HS-27A (cell line): ENCODE data around the gene SPRR3.

Experiments
- DNase-seq: peaks from one replicate; pipeline ENCODE4 v3.0.0-alpha.2; 2012; ENCODE audit warnings: low read depth, missing footprints

Gene SPRR3

GRCh38 chr1:153001382-153001781, at the start of gene SPRR3:
Gene SPRR3 (plus strand): TSS chr1:153001749. CDS start chr1:153003021, 1,272 bp downstream.
- DNase-seq, result no peak

- DNase-seq, result no peak
Observed at GRCh38 chr1:152953761-152954160, 47.8 kb upstream of the SPRR3 start.

- DNase-seq, result no peak
Observed at GRCh38 chr1:152954436-152954835, 47.1 kb upstream of the SPRR3 start.

GRCh38 chr1:152957561-152957960, 44.0 kb upstream of the SPRR3 start:
- no peak for DNase-seq

GRCh38 chr1:152959273-152959672, 42.3 kb upstream of the SPRR3 start:
- no peak for DNase-seq

- DNase-seq, result no peak
Observed at GRCh38 chr1:152959801-152960451, 41.6 kb upstream of the SPRR3 start.

- no peak for DNase-seq
Observed at GRCh38 chr1:152960452-152961044, 41.0 kb upstream of the SPRR3 start.

GRCh38 chr1:152961226-152961891, 40.2 kb upstream of the SPRR3 start:
- no peak for DNase-seq

- no peak for DNase-seq
Observed at GRCh38 chr1:152962876-152963415, 38.6 kb upstream of the SPRR3 start.

- no peak for DNase-seq
Observed at GRCh38 chr1:152964536-152964935, 37.0 kb upstream of the SPRR3 start.

GRCh38 chr1:152965853-152966252, 35.7 kb upstream of the SPRR3 start:
- DNase-seq, result no peak

GRCh38 chr1:152967201-152967600, 34.3 kb upstream of the SPRR3 start:
- no peak for DNase-seq

GRCh38 chr1:152968248-152968647, 33.3 kb upstream of the SPRR3 start:
- no peak for DNase-seq

- no peak for DNase-seq
Observed at GRCh38 chr1:152969036-152969435, 32.5 kb upstream of the SPRR3 start.

- DNase-seq, result no peak
Observed at GRCh38 chr1:152970495-152970894, 31.1 kb upstream of the SPRR3 start, which contains the start of gene SPRR4. Gene SPRR4 (plus strand): TSS chr1:152970648. CDS start chr1:152971891, 1,243 bp downstream.

GRCh38 chr1:152972196-152972886, 29.2 kb upstream of the SPRR3 start:
- no peak for DNase-seq

GRCh38 chr1:152976688-152977087, 24.9 kb upstream of the SPRR3 start:
- DNase-seq, result no peak

- DNase-seq, result no peak
Observed at GRCh38 chr1:152977614-152978013, 23.9 kb upstream of the SPRR3 start.

GRCh38 chr1:152980676-152981075, 20.9 kb upstream of the SPRR3 start:
- DNase-seq, result no peak

- no peak for DNase-seq
Observed at GRCh38 chr1:152981146-152981871, 20.2 kb upstream of the SPRR3 start.

GRCh38 chr1:152982076-152982475, 19.5 kb upstream of the SPRR3 start:
- no peak for DNase-seq

- DNase-seq, result no peak
Observed at GRCh38 chr1:152983234-152983633, 18.3 kb upstream of the SPRR3 start.
